Fibroblast of skin of abdomen (primary cell): ENCODE measurements around the gene SLC46A2.

Experiments
- DNase-seq: peaks from one replicate; pipeline ENCODE4 v3.0.0-alpha.2; 2013

SLC46A2 gene

DNA sequence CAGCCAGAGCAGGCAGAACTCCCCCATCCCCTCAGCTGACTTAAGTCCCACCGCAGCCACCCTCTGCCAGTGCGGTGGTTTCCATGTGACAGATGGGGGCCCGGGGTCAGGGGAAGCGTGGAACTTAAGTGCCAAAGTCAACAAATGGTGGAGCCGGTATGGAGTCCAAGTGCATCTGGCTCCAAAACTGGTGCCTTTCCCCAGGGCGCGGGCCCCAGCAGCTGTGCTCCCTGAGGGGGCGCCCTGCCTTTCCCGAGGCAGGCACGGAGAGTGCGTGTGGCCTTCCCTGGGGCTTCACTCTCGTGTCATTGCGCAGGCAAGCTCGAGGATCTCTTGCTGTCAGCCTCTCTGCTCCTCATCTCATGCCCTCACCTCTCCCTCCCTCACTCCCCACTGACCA is 33.8 kb downstream of the SLC46A2 start:
- no peak for DNase-seq

DNA sequence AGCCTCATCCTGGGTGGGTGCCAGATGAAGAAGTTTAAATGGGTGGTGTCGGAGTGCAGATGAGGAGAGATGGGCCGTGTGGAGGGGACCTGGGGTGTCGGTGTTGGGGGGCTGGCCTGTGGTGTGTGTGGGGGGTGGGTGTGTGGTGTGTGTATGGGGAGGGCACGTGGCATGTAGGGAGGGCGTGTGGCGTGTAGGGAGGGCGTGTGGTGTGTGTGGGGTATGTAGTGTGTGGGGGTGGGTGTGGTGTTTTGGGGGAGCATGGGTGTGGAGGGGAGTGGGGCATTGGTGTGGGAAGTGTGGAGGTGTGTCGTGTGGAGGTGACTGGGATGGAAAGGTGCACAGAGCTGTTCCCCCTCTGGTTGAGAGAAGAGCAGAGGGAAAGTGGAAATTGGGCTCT is 34.5 kb downstream of the SLC46A2 start:
- DNase-seq: no peak

DNA sequence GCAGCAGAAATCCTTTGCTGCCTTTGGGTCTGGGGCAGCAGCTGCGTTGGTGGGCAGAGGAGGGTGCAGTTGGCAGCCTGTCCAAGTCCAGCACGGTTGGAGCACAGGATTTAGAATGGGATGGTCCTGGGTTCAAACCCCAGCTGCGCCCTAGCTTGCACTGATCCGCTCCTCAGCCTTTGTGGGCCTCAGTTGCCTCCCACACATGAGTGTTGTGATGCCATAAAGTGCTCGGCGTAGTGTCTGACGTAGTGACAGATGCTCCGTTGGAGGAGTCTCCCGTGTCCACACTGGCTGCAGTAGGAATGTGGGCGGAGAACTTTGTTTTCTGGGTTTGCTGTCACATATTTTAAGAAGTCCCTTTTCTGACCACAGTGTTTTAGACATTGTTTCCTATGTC is 36.0 kb downstream of the SLC46A2 start:
- no peak for DNase-seq

DNA sequence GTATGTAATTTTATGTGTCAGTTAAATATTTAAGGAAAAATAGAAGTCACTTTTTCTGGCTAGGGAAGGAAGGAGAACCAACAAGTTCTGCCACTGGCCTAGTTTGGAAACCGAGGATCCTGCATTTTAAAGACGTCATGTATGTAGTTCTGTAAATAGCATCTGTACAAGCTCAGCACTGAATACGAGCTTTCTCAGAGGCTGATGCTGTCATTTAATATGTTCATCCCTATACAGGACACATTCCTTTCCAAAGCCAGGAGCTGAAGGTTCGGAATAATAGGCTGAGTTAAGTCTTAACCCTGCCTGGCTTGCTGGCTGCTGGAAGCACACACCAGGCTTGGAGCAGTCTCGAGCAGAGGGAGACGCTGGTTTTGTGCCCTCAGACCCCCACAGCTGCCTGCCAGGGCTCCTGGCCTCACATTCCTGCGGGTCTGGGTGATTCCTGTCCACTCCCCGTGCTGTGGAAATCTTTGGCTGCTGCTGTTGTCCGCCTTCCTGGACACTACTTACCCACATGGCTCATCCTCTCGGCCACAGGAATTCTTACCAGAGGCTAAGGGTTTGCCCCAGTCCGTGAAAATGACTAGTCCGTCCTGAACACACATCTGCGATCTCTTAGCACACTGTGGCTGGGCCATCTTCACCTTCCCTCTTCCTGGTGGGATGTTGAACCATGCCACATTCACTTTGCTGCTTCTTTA is 36.6 kb downstream of the SLC46A2 start:
- DNase-seq: no peak

DNA sequence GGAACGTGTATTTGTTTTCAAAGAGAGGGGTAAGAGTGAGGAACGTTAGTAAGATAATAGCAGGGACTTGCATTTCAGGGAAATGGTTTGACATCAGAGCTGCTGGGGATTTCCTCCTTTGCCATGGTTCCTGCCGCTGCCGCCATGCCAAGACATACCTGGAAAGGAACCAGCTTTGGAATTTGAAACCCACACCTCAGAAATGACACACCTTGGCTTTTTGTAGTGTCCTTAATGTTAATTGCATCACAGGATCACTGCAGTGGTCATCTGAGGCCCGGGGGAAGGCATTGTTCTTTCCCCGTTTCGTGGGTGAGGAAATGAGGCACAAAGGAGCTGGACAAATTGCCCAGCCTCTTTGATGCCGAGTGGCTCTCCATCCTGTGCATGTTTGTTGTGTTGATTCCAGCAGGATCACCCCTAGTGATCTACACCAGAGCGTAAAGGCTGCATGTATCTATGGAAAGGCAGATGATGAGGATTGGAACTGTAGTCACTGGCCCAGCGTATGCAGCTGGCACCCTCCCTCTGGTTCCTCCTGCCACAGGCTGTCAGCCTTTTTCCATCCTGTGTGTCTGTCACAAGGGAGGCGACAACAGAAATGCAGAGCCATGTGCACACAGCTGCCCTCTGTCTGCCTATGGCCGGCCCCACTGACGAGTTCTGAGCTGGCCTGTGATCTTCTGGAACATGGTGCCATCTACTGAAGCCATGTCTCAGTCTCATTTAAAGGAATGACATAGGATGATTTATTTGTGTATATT is 37.8 kb downstream of the SLC46A2 start:
- DNase-seq: no peak

DNA sequence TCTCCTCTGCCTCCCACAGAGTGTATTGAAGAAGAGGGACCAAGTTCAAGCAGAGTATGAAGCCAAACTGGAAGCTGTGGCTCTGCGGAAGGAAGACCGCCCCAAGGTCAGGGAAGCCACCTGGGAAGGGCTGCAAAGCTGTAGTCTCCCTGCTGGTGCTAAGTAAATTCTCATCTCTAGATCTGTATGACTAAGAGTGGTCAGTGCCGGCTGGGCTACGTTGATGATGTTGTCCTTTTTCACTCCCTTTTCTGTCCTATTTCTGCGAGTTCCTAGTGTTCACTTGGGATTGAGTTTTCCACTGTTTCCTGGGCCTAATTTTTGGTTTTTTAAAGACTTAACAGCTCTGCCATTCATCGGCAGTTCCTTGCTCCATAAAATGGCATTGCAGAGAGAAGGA is 39.8 kb downstream of the SLC46A2 start:
- no peak for DNase-seq

DNA sequence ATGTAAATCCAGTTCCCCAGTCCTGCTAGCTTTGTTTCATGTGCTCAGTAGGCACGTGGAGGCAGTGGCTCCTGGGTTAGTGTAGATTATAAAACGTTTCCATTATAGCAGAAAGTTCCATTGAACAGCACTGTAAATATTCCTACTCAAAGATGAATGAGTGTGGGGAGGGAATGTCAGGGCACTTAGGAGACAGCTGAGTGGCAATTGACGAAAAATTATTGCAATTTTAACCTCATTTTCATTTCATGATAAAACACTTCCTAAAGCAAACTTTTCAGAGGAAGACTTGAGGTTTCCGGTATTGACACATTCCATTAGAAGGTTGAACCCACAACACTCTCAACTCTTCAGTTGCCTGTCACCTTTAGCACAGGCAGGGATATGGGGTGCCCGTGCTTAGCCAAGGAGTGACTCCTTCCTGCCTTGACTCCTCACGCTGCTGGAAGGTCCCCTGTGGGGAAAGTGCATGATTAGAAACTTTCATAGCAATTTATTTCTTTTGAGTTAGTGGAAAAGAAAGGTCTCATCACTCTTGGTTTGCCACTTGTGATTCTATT is 41.2 kb downstream of the SLC46A2 start:
- DNase-seq: no peak

DNA sequence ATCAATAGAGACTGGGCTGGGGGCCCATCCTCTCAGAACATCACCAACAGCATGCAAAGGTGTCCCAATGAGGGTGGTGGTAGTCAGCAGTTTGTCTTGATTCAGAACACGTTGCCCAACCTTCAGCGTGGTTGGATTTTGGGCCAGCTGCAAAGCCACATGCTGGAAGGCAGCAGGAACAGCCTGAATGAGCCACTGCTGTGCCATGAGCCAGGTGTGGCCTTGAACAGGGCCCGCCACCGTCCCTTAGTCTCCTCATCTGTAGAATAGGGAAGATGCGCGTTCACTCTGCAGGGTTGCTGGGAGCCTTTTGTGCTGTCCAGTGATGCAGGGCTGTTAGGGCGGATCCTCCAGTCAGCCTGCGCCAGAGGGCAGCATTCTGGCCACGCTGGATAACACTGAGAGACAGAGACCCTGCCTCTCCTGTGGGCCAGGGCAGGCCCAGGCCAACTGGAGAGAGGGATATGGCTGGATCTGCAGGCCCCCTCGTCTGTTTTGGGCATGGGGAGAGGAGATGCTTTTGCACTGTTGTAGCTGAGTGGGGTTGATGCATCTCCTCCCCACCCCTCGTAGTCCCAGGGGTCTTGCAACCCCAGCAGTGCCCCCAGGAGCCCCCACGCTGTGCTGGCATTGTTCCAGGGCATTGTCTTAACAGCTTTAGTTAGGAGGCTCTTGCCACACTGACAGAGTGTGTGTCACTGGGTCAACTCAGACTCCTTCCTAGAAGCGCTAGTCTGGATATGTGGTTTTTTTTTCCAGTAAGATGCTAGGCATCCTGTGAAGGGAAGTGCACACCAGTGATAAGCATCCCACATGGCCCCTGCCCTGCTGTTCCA is 42.1 kb downstream of the SLC46A2 start:
- DNase-seq: no peak

DNA sequence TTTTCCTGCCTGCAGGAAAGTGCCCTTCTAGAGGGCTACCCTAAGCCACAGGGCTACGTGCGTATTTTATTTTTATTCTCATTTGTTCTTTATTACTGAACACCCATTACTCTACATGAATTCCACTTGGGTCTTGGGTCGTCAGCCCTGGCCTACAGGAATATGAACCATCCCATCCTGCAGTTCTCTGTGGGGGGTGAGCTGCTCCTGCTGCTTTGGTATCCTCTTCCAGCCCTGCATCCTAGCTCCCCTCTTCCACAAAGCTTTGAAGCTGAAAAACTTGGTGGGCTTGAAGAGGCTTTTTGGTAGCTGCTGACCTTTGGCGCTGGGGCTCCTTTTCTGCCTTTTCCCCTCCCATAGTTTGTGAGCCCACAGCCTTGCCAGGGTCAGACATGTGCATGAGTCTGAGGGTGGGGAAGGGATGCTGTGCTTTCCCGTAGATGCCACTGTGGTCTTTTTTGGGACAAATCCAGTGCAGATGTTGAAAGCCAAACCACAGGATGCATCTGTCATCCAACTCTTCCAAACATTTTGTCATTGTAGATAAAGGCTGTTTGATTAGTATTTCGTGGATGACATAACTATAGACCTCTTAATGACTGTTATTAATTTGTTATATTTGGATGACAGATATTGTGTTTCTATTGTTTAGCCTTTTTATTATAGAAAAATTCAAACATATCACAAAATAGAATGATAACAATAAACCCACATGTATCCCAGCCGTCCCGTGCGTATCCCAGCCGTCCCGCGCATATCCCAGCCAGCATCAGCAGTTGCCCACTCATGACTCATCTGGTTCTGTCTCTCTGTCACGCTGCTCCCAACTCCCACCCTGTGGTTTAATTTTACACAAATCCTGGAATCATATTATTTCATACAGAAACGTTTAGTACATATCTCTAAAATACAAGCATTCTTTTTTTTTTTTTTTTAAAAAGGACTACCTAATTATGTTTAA is 43.9 kb downstream of the SLC46A2 start:
- DNase-seq: peak; percentile 65

DNA sequence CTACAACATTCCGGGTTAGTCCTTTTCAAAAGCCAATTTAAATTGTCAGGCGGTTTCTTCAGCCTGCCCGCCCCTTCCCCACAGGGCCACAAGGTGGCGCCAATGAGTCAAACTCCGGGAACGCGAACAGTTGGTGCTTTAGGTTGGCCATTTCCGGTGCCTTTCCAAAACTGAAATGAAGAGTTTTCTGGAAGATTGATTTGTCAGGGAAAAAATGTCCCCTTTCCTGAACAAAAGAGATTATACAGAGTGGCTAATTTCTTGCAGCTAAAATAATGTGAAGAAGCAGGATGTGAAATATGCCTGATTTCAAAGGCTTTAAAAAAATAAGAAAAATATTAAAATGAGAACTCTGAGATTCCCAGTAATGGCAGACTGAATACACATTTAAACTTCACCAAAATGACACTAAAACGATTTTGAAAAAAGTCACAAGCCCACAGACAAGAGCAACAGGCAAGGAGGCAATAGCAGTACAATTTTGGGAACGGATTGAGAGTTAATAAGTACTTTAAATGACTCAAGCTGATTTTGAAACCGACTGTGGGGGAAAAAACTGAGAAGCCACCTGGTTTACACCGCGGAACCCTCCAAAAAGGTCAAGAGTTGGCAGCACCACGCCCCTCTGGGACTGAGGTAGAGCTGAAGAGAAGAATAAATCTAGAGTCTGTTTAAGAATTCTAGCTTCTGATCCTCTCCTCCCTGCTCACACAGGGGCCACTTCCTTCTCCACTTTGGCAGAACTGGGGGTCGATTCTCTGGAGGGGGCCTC is 45.7 kb downstream of the SLC46A2 start:
- peak; percentile 56 for DNase-seq

DNA sequence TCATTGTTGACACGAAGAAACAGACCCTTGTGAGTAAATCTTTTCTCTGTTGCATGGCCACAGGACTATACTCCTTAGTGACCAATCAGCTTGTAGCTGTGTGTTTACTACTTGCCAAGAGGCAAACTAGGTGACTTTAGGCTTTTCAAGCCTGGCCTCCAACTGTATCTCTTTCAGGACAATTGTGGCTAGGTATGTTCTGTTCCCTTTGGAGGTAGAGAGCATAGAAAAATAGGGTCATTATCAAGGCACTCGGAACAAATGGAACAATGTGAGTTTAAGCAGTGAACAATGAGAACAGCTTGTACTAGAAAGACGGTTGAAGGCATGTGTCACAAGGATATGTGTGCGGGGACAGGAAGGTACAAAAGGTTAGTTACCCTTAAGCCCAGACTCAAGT is 48.1 kb downstream of the SLC46A2 start:
- no peak for DNase-seq

DNA sequence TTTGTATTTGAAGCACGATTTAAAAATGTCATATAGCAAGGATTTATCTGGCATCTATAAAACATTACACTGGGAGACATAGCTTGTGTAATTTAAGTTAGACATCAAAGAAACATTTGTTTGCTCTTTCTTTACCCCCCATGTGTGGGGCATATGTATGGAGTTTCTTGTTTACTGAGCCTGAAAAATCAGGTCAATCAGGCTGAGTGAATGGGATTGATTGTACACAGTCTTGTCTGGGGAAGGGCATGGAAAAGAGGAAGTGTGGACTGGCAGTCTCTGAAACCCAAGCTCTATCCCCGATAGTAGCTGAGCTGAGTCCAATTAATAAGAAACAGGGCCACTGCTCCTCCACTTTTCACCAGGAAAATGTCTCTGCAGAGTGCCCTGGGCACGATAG is 49.4 kb downstream of the SLC46A2 start:
- no peak for DNase-seq

DNA sequence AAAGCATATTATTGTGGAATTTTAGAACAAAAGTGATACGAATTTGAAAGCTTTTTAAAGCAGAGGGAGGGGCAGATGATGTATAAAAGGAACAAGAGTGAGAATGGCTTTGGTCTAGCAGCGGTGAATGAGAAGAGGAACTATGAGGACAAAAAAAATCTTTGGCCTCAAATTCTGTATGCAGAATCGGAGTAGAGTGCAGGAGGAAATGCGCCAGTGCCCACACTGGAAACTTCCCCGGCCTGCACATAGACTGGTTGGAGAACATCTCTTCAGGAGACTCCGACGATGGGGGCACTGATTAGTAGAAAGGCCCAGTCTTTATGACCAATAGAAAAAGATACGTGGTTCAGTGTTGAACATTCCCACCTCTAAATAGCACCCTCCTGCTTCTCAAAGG is 51.3 kb downstream of the SLC46A2 start:
- DNase-seq: no peak

DNA sequence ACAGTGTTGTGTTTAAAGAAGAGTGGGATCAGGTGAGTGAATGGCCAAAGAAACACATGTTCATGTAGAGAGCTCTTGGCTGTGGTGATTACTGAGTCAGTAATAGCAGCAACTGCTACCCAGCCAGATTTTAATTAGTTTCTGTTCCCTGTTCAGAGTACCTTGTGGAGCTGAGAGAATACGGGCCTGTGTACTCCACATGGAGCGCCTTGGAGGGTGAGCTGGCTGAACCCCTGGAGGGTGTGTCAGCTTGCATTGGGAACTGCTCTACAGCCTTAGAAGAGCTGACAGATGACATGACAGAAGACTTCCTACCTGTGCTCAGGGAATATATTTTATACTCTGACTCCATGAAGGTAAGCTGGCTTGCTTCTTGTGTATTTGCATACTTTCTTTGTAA is 52.3 kb downstream of the SLC46A2 start:
- DNase-seq: no peak

DNA sequence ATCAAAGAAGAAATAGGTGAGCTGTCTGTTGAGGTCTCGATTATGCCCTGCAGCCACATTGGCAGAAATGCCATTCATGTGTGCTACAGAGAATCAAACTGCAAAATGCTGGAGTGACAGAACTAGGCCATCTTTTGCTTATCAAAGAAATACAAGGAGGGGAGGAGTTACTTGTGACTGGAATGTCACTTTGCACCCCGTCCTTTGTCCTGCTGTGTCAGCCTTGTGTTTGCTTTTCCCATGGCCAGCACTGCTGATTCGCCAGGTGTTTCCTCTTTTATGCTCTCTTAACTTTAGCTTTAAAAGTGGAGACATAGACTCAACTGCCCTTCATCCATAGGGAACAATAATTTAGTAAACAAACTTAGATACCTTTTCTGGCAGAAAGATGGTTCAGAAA is 54.3 kb downstream of the SLC46A2 start:
- DNase-seq: no peak

DNA sequence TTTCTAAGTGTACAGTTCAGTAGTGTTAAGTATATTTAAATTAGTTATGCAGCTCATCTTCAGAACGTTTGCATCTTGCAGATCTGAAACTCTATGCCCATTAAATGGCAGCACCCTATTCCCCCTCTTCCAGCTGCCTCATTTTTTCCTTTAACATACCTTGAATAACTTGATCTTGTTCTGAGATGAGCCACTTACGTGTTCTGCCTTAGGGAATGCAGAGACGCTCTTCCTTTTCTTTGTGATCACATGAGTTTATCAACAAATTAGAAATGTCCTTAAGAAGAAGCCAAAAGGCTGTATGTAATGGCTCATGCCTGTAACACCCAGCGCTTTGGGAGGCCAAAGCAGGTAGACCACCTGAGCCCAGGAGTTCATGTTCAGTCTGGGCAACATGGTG is 57.6 kb downstream of the SLC46A2 start:
- no peak for DNase-seq

DNA sequence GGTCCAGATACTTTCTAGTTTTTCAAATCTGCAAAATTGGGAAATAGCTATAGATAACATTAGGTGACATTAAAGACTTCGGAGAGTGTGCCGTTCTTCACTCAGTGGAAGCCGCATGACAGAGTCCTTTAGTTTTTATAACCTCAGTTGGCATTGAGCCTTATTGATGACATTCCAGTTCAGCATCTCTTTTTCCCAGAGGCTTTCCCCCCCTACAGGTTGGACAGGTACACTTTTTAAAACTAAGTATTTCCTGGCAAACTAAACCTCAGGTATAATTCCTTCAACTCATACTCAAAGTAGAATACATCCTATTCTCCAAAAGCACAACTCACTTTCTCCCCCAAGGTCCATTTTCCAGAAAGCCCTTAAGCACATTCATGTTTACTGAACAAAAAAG is 58.7 kb downstream of the SLC46A2 start:
- DNase-seq: no peak

DNA sequence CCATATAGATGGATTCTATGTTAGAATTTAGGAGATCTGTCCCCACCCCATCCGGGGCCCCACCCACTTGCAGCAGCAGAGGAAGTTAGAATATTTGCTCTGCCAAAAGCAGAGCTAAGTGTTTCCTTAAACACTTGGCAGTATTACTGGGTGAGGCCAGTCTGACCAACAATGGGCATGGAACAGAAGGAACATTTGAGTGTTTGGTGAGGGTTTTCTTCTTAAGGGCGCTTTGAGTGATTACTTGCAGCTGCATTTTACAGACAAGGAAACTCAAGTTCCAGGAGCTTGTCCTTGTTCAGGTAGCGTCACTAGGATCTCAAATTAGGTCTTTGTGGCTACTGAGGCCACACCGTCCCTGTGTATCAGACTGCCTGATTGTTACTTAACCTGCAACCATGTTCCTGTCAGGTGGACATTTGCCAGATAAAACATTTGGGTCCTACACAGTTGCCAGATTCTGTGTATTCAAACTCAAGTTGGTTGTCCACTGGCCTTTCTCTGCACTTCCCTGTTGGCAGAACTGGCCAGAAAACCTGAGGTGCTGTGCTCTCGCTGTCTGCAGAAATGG is 59.3 kb downstream of the SLC46A2 start:
- DNase-seq: no peak
